Measurements from ENCODE around the gene EXOC3.
"Not testable (repeated sequence)": the region's sequence is repeated elsewhere in the genome, so short reads cannot be mapped to it uniquely, and the experiment has no call there.

The EXOC3 gene

GRCh38 chr5:442335-443238 is at the start of gene EXOC3:
TSS of gene EXOC3 (plus strand) at chr5:443176. CDS start at chr5:446206, 3,030 bp downstream.
- peak; percentile 48 to 53 for DNase-seq (ENCODE audit: low read depth in 2 of 2)

GRCh38 chr5:393846-394275 is 49.1 kb upstream of the EXOC3 start:
- DNase-seq (ENCODE audit: low read depth in 2 of 2) = no peak

- no peak for DNase-seq (ENCODE audit: low read depth in 2 of 2)
Observed at GRCh38 chr5:394671-395155, 48.3 kb upstream of the EXOC3 start.

GRCh38 chr5:395156-395920 is 47.6 kb upstream of the EXOC3 start:
- no peak for DNase-seq (ENCODE audit: low read depth in 2 of 2)

GRCh38 chr5:395921-396530 is 47.0 kb upstream of the EXOC3 start:
- no peak for DNase-seq (ENCODE audit: low read depth in 2 of 2)

GRCh38 chr5:396531-396961 is 46.4 kb upstream of the EXOC3 start:
- no peak for DNase-seq (ENCODE audit: low read depth in 2 of 2)

- DNase-seq (ENCODE audit: low read depth in 2 of 2) = not testable (repeated sequence)
Observed at GRCh38 chr5:398141-398474, 44.9 kb upstream of the EXOC3 start.

- no peak for DNase-seq (ENCODE audit: low read depth in 2 of 2)
Observed at GRCh38 chr5:398475-399295, 44.3 kb upstream of the EXOC3 start.

GRCh38 chr5:399296-400281 is 43.4 kb upstream of the EXOC3 start:
- DNase-seq (ENCODE audit: low read depth in 2 of 2) = no peak

- no peak for DNase-seq (ENCODE audit: low read depth in 2 of 2)
Observed at GRCh38 chr5:400282-401145, 42.5 kb upstream of the EXOC3 start.

GRCh38 chr5:401146-402034 is 41.6 kb upstream of the EXOC3 start:
- no peak for DNase-seq (ENCODE audit: low read depth in 2 of 2)

GRCh38 chr5:402219-402614 is 40.8 kb upstream of the EXOC3 start:
- DNase-seq (ENCODE audit: low read depth in 2 of 2) = not testable (repeated sequence)

- no peak for DNase-seq (ENCODE audit: low read depth in 2 of 2)
Observed at GRCh38 chr5:402615-403359, 40.2 kb upstream of the EXOC3 start.

- DNase-seq (ENCODE audit: low read depth in 2 of 2) = no peak
Observed at GRCh38 chr5:403995-404394, 39.0 kb upstream of the EXOC3 start.

- DNase-seq (ENCODE audit: low read depth in 2 of 2) = no peak
Observed at GRCh38 chr5:404666-405241, 38.2 kb upstream of the EXOC3 start.

- no peak for DNase-seq (ENCODE audit: low read depth in 2 of 2)
Observed at GRCh38 chr5:405421-405820, 37.6 kb upstream of the EXOC3 start.

GRCh38 chr5:406041-406440 is 36.9 kb upstream of the EXOC3 start:
- no peak for DNase-seq (ENCODE audit: low read depth in 2 of 2)
